ENCODE data around the gene GPC5.

Gene GPC5

DNA sequence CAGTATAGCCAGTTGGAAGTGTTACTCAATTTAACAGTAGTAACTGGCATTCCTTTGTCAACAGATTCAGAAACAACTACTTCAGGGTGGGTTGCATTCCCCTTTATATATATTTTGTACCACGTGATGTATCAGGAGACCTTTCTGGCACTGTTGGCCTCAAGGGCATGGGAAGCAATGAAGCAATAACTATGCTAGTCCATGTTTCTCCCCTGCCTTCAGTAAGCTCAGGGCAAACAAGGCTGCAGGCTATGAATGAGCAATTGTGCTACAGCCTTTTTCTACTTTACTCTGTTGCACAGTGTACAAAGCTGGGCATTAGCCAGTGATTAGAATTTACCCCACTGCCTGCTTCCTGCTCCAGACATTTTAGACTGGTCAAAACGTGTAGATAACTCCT is 348.8 kb downstream of the GPC5 start:
- CTCF ChIA-PET, result no interaction called here
- TF ChIP-seq, protein P1, sequence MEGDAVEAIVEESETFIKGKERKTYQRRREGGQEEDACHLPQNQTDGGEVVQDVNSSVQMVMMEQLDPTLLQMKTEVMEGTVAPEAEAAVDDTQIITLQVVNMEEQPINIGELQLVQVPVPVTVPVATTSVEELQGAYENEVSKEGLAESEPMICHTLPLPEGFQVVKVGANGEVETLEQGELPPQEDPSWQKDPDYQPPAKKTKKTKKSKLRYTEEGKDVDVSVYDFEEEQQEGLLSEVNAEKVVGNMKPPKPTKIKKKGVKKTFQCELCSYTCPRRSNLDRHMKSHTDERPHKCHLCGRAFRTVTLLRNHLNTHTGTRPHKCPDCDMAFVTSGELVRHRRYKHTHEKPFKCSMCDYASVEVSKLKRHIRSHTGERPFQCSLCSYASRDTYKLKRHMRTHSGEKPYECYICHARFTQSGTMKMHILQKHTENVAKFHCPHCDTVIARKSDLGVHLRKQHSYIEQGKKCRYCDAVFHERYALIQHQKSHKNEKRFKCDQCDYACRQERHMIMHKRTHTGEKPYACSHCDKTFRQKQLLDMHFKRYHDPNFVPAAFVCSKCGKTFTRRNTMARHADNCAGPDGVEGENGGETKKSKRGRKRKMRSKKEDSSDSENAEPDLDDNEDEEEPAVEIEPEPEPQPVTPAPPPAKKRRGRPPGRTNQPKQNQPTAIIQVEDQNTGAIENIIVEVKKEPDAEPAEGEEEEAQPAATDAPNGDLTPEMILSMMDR (IDR thresholded peaks at IDR 0.05; ENCODE audit: control extremely low read depth, extremely low read depth, low read depth, missing control alignments), result no peak
- DNase-seq (ENCODE audit: extremely low spot score), result no peak
- POLR2A ChIA-PET, result no interaction called here

DNA sequence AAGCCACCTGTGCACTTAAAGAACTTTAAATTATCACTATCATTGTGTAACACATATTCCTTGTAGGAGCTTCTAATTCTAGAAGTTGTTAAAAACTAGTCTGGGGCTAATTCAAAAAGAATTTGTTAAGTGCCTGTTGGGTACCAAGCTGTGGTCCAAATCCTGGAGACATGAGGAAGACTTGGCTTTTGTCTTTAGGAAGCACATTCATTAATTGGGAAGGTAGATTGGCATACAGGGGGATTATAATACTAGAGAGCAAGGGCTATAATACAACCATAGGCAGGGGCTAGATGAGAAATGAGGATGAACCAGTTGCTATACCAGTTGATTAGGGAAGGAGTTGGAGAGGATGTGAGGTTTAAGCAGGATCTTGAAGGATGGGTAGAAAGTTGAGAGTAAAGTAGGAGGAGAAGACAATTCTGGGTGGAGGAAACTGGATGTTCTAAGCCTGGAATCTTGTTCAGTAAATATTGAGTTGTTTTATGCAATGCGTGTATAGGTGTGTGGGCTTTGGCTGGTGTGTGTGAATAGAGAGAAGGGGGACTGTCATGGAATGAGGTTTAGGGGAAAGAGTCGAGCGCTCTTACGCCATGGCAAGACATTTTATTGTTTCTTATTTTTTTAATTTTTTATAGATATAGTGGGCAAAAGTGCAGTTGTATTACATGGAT is 350.1 kb downstream of the GPC5 start:
- POLR2A ChIA-PET, result no interaction called here
- DNase-seq (ENCODE audit: extremely low spot score), result no peak
- TF ChIP-seq, protein P1 (IDR thresholded peaks at IDR 0.05; ENCODE audit: control extremely low read depth, extremely low read depth, low read depth, missing control alignments), result no peak
- CTCF ChIA-PET, result no interaction called here

GRCh38 chr13:91758724-91759123 is 360.3 kb downstream of the GPC5 start:
- ChIA-PET POLR2A (no interaction called here), CTCF (interaction anchor here (1.5 kb wide), 1 partner anchor 41 kb away, joined by 3 read pairs; no protein-coding TSS in a partner anchor)
- TF ChIP-seq, protein P1 (IDR thresholded peaks at IDR 0.05; ENCODE audit: control extremely low read depth, extremely low read depth, low read depth, missing control alignments), result no peak
- DNase-seq (ENCODE audit: extremely low spot score), result no peak

- DNase-seq (ENCODE audit: extremely low spot score), result no peak
- POLR2A ChIA-PET, result no interaction called here
- TF ChIP-seq, protein P1 (IDR thresholded peaks at IDR 0.05; ENCODE audit: control extremely low read depth, extremely low read depth, low read depth, missing control alignments), result no peak
- CTCF ChIA-PET, result no interaction called here
Measured at GRCh38 chr13:91762957-91763356, 364.5 kb downstream of the GPC5 start.

GRCh38 chr13:91764527-91764926 is 366.1 kb downstream of the GPC5 start:
- POLR2A ChIA-PET, result no interaction called here
- no peak for DNase-seq (ENCODE audit: extremely low spot score)
- TF ChIP-seq, protein P1 (IDR thresholded peaks at IDR 0.05; ENCODE audit: control extremely low read depth, extremely low read depth, low read depth, missing control alignments), result no peak
- CTCF ChIA-PET, result no interaction called here

- DNase-seq (ENCODE audit: extremely low spot score), result no peak
- ChIA-PET CTCF (no interaction called here), POLR2A (no interaction called here)
- TF ChIP-seq, protein P1 (IDR thresholded peaks at IDR 0.05; ENCODE audit: control extremely low read depth, extremely low read depth, low read depth, missing control alignments), result no peak
Measured at GRCh38 chr13:91767651-91768050, 369.2 kb downstream of the GPC5 start.

All from GM10248 (cell line).